ENCODE results near the gene SLC44A5. TPM values are rescaled to one million over a fixed set of nuclear protein-coding genes. Genes with fewer than 3 reads are reported as not detected.

Gene SLC44A5
- total RNA-seq, 1 experiment from 2014 or later = 2.4 TPM

DNA sequence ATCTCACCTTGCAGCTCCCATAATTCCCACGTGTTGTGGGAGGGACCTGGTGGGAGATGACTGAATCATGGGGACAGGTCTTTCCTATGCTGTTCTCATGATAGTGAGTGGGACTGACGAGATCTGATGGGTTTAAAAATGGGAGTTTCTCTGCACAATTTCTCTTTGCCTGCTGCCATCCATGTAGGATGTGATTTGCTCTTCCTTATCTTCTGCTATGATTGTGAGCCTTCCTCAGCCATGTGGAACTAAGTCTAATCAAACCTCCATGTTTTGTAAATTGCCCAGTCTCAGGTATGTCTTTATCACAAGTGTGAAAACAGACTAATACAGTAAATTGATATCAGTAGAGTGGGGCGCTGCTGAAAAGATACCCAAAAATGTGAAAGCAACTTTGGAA lies 195.7 kb downstream of the SLC44A5 start:
- Histone ChIP-seq H4K8ac (replicated peaks; ENCODE audit: insufficient read length, low read depth, low read length) (no peak overlapping the region), H3K4ac (ENCODE audit: low read depth, low read length) (no peak overlapping the region), H3K27me3 (ENCODE audit: insufficient read depth, low read length) (no peaks in the 10 kb centered on the region), H3K23ac (ENCODE audit: insufficient read length, low read depth, low read length) (no peak overlapping the region), H2AFZ (ENCODE audit: low read length) (no peak overlapping the region), H3T11ph (ENCODE audit: low read length) (no peak overlapping the region), H3K9me3 (ENCODE audit: control insufficient read depth, low read depth, low read length) (no peaks in the 10 kb centered on the region), H2BK120ac (ENCODE audit: low read depth, low read length, poor library complexity, severe bottlenecking) (no peak overlapping the region), H3K27ac (ENCODE audit: insufficient read length, low read depth, low read length) (no peak overlapping the region), H2AK5ac (ENCODE audit: insufficient read length, low read length) (no peak overlapping the region), H2BK12ac (ENCODE audit: insufficient read length, low read depth, low read length) (no peak overlapping the region), H3K56ac (ENCODE audit: insufficient read length, low read depth, low read length) (no peak overlapping the region), H3K4me1 (ENCODE audit: insufficient read depth, low read length) (no peaks in the 10 kb centered on the region), H2BK15ac (ENCODE audit: low read depth, low read length) (no peak overlapping the region), H2BK20ac (ENCODE audit: low read depth, low read length, poor library complexity, severe bottlenecking) (no peak overlapping the region), H2BK5ac (ENCODE audit: insufficient read length, low read length) (no peak overlapping the region), H3K14ac (ENCODE audit: insufficient read depth, low read length) (no peak overlapping the region), H3K23me2 (ENCODE audit: insufficient read length, low read depth, low read length, poor library complexity, severe bottlenecking) (no peaks in the 10 kb centered on the region), H3K9ac (ENCODE audit: extremely low read depth, insufficient read length, low read length) (no peak overlapping the region), H3K79me1 (ENCODE audit: insufficient read depth, low read depth, low read length, poor library complexity, severe bottlenecking) (no peaks in the 10 kb centered on the region), H4K91ac (ENCODE audit: insufficient read length, low read depth, low read length) (no peak overlapping the region), H4K20me1 (ENCODE audit: control insufficient read depth, insufficient read depth, insufficient read length) (no peaks in the 10 kb centered on the region), H4K5ac (ENCODE audit: insufficient read length, low read depth, low read length) (no peak overlapping the region), H3K4me2 (ENCODE audit: insufficient read depth, insufficient read length, low read length) (no peak overlapping the region), H3K18ac (ENCODE audit: insufficient read length, low read depth, low read length) (no peak overlapping the region), H3K79me2 (ENCODE audit: insufficient read depth, low read length) (no peaks in the 10 kb centered on the region)
- TF ChIP-seq, protein P1, sequence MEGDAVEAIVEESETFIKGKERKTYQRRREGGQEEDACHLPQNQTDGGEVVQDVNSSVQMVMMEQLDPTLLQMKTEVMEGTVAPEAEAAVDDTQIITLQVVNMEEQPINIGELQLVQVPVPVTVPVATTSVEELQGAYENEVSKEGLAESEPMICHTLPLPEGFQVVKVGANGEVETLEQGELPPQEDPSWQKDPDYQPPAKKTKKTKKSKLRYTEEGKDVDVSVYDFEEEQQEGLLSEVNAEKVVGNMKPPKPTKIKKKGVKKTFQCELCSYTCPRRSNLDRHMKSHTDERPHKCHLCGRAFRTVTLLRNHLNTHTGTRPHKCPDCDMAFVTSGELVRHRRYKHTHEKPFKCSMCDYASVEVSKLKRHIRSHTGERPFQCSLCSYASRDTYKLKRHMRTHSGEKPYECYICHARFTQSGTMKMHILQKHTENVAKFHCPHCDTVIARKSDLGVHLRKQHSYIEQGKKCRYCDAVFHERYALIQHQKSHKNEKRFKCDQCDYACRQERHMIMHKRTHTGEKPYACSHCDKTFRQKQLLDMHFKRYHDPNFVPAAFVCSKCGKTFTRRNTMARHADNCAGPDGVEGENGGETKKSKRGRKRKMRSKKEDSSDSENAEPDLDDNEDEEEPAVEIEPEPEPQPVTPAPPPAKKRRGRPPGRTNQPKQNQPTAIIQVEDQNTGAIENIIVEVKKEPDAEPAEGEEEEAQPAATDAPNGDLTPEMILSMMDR (conservative IDR thresholded peaks at IDR 0.05) = no peak
- Mint-ChIP-seq H3K9me3 (peaks cover 6 to 10% of the 10 kb centered on the region in 2 experiments), H3K4me3 (no peak overlapping the region), H3K36me3 (ENCODE audit: insufficient read depth in 1 of 3, low read depth in 3 of 3) (peaks cover 3 to 7% (median 3%) of the 10 kb centered on the region in 3 experiments; a peak in 4 of 7 replicates), H3K4me1 (no peaks in the 10 kb centered on the region), H3K27me3 (ENCODE audit: low read depth) (no peaks in the 10 kb centered on the region), H3K27ac (no peak overlapping the region)
- no CpG with 5 or more reads among the region's 3 CpGs for WGBS (ENCODE audit: extremely low coverage, insufficient read length, low lambda C conversion rate)
- no peak for DNase-seq
